NCI-H2107 treated with DMSO at 0.1 percent for 48 hours (cell line): ENCODE measurements around the gene ZSWIM8.
"Not testable (repeated sequence)": the region's sequence is repeated elsewhere in the genome, so short reads cannot be mapped to it uniquely, and the experiment has no call there.

Experiments
- DNase-seq: peaks from one replicate; lab custom pipeline; 2025; ENCODE audit not compliant: unreplicated experiment; lab: John Stamatoyannopoulos, UW

ZSWIM8 gene

DNA sequence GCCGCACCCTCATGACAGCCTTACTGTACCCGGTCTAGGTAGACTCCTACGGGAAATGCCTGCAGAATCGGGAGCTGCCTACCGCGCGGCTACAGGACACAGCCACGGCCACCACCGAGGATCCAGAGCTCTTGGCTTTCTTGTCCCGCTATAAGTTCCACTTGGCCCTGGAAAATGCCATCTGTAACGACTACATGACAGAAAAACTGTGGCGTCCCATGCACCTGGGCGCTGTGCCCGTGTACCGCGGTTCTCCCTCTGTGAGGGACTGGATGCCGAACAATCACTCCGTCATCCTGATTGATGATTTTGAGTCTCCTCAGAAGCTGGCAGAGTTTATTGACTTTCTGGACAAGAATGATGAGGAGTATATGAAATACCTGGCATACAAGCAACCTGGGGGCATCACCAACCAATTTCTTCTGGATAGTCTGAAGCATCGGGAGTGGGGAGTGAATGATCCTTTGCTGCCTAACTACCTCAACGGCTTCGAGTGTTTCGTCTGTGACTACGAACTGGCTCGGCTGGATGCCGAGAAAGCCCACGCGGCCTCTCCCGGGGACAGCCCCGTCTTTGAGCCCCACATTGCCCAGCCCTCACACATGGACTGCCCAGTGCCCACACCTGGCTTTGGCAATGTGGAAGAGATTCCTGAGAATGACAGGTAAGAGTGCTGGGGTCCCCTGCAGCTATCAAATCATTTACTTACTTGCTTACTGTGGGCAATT is 12.1 kb upstream of the ZSWIM8 start:
- no peak for DNase-seq

DNA sequence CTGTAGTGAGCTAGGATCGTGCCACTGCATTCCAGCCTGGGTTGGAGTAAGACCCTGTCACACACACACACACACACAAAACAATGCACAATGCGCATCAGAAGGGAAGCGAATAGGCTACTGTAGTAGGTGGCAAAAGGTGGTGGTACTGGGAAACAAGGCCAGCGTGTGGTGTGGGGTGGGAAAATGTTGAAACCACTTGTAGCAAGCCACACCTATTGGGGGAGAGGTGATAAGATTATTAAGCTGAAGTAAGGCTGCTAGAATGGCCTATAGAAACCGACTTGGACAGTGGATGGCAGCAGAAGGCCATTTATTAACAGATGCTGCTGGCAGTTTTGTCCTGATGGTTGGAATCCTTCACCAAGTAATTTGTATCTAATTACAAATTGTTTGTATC is 10.8 kb upstream of the ZSWIM8 start:
- DNase-seq: no peak

DNA sequence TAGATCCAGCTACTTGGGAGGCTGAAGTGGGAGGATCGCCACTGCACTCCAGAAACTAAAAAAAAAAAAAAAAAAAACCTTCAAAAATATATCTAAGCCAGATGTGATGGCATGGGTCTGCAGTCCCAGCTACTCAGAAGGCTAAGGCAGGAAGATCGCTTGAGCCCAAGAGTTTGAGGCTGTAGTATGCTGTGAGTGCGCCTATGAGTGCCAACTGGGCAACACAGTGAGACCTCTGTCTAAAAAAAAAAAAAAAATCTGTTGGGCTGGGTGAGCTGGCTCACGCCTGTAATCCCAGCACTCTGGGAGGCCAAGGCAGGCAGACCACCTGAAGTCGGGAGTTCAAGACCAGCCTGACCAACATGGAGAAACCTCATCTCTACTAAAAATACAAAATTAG is 6.4 kb upstream of the ZSWIM8 start:
- DNase-seq: no peak

DNA sequence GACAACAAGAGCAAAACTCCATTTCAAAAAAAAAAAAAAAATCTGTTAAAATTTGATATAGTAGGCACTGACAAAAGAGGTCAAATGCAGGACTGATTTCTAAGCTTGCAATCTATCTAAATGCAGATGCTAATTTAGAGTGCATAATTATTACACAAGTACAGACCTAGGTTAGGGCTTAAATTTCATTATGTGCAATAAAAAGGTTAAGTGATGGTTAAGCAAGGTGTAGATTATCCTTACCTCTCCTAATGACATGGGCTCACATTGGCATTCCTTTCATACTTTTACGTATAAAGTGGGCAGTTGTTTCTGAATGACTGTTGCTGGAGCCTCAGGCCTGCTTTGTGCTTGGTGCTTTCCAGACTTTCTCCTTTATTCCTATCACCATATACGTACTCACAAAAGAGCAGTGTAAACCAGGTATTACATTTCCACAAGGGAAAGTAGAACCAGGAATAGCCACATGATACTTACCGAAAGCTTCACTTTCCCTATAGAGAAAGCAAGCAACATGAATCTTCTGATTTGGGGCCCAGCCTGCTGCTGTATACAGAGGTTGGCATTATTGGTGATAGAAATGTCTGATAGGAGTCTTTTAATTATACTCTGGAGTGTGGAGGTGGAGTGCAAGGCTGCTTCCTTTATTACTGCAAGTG is 5.7 kb upstream of the ZSWIM8 start:
- no peak for DNase-seq

DNA sequence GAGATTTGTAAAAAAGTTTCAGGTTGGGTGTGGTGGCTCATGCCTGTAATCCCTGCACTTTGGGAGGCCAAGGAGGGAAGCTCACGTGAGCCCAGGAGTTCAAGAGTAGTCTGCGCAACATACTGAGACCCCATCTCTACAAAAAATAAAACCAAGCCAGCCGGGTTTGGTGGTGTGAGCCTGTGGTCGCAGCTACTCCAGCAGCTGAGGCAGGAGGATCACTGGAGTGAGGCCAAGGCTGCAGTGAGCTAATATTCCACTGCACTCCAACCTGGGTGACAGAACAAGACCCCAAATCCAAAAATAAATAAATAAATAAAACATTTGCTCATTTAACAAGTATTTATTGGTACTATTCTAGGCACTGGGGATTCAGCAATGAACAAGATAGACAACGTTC is 5.1 kb upstream of the ZSWIM8 start:
- DNase-seq: no peak

DNA sequence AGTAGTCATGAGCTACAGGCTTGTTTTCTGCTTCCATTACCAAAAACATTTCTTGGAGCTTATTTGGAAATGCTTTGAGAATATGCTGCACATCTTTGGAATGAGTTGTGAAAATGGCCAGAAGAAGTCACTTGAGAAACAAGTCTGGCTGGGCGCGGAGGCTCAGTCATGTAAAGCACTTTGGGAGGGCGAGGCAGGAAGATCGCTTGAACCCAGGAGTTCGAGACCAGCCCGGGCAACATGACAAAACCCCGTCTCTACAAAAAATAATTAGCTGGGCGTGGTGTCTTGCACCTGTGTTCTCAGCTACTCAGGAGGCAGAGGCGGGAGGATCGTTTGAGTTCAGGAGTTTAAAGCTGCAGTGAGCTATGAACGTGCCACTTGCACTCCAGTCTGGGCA is 4.4 kb upstream of the ZSWIM8 start:
- DNase-seq: no peak

DNA sequence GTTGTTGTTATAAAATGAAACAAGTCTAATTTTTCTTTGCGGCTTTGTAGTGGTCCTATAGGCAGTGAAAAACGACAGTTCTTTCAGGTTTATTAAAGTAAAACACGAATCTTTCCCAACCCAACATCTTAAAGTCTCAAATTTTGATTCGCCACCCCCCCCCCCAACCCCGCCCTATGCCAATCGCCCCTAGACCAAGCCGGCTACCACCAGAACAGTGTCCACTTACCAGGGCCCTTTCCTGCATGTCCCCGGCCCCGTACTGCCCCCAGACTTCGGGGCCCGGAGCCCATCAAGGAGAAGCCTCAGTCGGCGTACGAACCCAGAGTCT is 3.9 kb upstream of the ZSWIM8 start:
- DNase-seq: no peak

DNA sequence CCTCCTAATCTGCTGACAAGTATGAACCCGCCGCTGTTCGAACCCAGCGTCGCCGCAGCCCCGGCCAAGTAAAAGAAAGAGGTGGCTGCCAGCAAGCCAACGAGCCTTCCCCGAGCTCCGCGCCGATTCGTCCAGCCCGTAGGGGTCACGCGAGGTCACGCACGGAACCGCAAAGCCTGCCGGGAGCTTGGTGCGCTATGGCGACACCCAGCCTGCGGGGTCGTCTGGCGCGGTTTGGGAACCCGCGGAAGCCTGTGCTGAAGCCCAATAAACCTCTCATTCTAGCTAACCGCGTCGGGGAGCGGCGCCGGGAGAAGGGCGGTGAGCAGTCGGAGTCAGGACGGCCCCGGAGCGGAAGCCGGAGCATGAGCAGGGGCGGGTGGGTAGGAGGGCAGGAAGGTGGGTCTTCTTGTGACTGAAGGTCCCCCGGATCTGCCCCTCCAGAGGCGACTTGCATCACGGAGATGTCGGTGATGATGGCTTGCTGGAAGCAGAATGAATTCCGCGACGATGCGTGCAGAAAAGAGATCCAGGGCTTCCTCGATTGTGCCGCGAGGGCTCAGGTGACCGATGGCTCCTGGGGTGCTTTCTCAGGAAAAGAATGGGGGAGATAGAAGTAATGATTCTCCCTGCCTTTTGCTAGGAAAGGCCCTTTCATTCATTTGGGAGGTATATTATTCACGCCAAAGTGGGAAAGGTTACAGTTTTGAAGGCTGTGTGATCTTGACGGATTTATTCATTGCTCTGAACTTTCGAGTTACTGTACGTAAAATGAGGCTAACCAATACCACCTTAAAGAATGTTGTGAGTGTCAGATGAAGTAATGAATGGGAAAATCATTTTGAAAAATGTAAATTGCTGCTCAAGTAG is 3.3 kb upstream of the ZSWIM8 start, which contains the start of gene CHCHD1:
TSS of gene CHCHD1 (plus strand) at position 170 of the 870 bp plus-strand sequence. CDS start at position 198, 28 bp downstream.
- peak; percentile 25 for DNase-seq

DNA sequence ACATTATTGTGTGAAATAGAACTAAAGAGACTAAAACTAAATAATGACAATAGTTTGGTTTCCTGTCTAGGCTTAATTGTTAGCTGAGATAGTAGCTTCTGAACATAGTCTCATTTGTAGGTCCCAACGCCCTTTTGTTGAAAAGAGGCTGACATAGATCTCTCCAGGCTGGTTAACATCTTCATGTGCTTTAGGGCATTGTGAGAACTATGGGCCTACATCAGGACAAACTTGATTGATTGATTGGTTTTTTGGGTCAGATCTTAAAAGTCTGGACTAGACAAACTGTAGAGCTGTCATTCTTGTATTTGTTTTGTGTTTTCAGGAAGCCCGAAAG is 2.7 kb upstream of the ZSWIM8 start:
- DNase-seq: no peak

DNA sequence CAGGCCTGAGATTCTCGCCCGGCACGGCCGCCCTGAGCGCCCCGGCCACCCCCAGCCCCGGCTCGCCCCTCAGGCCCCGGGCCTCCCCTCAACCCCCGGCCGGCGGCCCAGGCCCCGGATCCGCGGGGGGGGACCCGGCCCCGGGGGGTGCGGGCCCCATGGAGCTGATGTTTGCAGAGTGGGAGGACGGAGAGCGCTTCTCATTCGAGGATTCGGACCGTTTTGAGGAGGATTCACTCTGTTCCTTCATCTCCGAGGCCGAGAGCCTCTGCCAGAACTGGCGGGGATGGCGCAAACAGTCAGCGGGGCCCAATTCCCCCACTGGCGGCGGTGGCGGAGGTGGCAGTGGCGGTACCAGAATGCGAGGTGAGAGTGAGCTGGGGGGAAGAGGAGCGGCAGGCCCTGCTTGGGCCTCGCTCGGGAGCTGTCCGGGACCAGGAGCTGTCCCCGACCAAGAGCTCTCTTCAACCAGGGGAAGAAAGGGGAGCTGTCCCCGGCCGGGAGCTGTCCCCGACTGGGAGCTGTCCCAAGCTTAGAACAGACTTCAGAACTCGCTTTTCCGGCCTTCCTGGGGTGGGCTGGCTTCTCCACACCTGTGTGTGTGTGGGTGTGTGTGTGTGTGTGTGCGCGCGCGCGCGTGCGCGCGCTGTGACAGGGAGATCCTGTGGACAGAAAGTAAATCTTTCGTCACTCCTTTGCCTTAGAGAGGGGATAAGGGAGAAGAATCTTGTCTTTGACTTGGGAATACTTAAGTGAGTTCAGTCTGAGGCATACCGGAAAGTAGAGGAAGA is 510 bp downstream of the ZSWIM8 start:
- DNase-seq: no peak

DNA sequence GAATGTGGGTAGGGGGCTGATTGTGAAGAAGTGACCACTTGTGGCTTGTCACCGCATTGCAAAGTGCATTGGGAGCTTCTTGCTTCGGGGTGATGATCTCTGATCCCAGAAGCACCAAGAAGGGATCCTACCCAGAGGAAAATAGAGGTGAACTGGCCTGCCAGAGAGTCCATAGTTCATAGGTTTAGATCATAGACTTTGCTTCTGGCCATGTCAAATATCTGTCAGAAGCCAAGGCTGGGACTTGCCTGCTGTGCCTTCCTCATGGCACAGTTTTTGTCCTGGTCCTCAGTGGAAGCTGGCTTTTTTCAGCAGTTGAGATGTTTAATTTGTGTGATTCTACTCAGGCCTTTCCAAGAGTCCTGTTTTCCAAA is 1.1 kb downstream of the ZSWIM8 start:
- DNase-seq: no peak

DNA sequence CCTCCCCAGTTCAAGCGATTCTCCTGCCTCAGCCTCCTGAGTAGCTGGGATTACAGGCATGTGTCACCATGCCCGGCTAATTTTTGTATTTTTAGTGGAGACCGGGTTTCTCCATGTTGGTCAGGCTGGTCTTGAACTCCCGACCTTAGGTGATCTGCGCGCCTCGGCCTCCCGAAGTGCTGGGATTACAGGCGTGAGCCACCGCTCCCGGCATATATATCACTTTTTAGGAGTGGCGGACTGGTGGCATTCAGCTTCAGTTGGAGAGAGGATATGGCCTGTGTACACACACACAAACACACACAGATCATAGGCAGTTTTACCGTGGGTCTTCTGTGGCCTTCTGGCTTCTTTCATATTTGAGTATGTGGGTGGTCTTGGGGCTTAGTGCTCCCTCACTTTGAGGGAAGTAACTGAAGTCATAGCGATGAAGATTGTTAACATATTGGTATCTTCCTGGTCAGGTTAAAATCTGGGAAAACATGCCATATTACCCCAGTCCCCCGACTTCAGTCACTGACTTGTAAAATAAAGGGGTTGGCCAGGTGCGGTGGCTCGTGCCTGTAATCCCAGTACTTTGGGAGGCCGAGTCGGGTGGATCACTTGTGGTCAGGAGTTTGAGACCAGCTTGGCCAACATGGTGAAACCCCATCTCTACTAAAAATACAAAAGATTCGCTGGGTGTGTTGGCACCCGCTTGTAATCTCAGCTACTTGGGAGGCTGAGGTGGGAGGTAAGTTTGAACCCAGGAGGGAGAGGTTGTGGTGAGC is 1.8 kb downstream of the ZSWIM8 start:
- DNase-seq: not testable (repeated sequence)

DNA sequence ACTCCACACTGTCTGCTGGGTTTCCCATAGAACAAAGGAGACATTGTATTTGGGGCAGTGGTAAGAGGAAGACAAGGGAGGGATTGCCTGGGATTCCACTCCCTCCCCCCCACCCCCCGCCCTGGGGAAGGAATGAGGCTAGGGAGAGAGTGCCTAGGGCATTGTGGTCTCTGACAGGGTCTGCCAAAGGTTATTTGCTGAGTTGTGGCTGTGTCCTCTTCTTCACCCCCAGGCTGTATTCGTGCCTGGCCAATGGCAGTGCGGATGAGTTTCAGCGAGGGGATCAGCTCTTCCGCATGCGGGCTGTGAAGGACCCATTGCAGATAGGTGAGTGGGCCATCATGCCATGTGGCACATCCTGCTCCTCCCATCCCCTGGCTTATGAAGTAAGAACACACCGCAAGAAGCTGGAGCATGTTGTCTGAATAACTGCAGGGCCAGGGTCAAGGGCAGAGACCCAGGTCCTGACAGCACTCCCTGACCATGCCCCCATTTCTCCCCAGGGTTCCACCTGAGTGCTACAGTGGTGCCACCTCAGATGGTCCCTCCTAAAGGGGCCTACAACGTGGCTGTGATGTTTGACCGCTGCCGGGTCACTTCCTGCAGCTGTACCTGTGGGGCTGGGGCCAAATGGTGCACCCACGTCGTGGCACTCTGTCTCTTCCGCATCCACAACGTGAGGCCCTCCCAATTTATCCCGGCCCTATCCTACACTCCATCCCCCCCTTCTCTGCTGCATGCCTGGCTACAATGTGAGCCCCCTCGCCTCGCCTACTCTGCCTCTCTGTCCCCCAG is 3.7 kb downstream of the ZSWIM8 start:
- DNase-seq: no peak

DNA sequence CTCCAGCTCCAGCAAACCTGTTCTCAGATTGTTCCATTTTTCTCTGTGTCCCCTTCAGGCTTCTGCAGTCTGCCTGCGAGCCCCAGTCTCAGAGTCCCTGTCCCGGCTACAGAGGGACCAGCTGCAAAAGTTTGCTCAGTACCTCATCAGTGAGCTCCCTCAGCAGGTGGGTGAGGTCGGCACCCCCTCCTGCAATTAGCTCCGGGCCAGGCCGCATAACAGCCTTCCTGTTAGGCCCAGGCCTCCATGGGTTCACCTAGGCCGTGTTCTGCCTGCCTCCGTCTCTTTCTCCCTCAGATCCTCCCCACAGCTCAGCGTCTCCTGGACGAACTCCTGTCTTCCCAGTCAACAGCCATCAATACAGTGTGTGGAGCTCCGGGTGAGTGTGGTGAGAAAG is 4.3 kb downstream of the ZSWIM8 start:
- no peak for DNase-seq

DNA sequence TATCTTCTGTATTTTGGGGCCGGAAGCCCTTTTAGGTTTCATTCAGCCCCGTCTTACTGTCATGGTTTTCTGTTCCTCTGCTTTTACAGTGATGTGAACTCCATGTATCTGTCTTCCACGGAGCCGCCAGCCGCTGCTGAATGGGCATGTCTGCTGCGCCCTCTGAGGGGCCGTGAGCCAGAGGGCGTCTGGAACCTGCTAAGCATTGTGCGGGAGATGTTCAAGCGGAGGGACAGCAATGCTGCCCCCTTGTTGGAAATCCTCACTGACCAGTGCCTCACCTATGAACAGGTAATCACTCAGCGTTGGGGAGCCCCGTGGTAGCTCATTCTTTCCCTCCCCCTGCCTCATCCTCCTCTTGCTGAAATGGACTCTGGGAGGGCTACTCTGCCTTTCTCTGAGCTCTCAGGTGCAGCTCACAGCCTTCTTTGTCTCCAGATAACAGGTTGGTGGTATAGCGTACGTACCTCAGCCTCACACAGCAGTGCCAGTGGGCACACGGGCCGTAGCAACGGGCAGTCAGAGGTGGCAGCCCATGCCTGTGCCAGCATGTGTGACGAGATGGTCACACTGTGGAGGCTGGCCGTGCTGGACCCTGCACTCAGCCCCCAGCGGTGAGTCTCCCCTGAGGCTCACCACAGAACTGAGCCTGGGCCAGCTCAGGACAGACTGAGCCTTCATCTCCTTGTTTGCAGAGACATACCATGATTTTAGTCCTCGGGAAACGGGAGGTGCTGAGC is 5.7 kb downstream of the ZSWIM8 start:
- DNase-seq: no peak

DNA sequence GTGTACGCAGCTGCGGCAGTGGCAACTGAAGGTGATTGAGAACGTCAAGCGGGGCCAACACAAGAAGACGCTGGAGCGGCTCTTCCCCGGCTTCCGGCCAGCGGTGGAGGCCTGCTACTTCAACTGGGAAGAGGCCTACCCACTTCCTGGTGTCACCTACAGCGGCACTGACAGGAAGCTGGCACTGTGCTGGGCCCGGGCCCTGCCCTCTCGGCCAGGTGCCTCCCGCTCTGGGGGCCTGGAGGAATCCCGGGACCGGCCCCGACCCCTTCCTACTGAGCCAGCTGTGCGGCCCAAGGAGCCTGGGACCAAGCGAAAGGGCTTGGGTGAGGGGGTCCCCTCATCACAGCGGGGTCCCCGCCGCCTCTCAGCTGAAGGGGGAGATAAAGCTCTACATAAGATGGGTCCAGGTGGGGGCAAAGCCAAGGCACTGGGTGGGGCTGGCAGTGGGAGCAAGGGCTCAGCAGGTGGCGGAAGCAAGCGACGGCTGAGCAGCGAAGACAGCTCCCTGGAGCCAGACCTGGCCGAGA is 6.5 kb downstream of the ZSWIM8 start:
- DNase-seq: no peak

DNA sequence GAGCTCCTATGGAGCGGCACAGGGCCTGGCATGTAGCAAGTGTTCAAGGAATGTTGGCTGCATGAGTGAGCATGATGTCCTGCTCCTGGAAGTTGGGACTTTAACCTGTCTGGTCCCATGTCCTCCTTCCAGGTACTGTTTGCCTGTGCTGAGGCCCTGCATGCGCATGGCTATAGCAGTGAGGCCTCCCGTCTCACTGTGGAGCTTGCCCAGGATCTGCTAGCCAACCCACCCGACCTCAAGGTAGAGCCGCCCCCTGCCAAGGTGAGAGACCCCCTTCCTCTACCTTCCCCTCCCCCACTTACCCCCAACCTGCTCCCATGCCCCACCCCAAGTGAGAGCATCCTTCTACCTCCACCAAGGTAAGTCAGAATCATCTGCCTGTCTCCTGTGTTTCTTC is 8.1 kb downstream of the ZSWIM8 start:
- DNase-seq: no peak

DNA sequence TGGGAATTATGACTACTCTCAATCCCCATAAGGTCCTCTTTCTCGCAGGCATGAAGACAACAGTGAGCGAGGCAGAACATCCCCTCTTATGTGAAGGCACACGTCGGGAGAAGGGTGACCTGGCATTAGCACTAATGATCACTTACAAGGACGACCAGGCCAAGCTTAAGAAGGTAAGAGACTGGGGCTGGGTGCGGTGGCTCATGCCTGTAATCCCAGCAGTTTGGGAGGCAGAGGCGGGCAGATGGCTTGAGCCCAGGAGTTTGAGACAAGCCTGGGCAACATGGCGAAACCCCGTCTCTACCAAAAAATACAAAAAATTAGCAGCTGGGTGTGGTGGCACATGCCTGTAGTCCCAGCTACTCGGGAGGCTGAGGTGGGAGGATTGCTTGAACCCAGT is 10.1 kb downstream of the ZSWIM8 start:
- not testable (repeated sequence) for DNase-seq

DNA sequence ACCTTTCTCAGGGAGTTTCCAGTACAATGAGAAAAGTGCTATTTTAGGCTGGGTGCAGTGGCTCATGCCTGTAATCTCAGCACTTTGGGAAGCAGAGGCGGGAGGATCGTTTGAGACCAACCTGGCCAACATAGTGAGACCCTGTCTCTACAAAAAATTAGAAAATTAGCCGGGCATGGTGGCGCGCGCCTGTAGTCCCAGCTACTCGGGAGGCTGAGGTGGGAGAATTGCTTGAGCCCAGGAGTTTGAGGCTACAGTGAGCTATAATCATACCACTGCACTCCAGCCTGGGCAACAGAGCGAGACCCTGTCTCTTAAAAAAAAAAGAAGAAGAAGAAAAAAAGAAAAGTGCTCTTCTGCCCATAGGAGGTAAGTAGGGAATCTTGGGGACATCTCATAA is 10.6 kb downstream of the ZSWIM8 start:
- DNase-seq: not testable (repeated sequence)
